ENCODE results near the gene LVRN.
A peak's percentile ranks its signal among the peaks of the same experiment; 100 is the strongest.

LVRN gene

GRCh38 chr5:115940080-115940810, 22.0 kb upstream of the LVRN start:
- no peaks in the 10 kb centered on the region for H3K9me3 ChIP-seq (ENCODE audit: control insufficient read depth, insufficient read depth, low read length)
- no peaks in the 10 kb centered on the region for H3K27me3 ChIP-seq (ENCODE audit: control insufficient read depth, insufficient read depth, low read length)
- no peaks in the 10 kb centered on the region for H3K36me3 ChIP-seq (ENCODE audit: control insufficient read depth, insufficient read depth, low read length)
- H3K27ac ChIP-seq (ENCODE audit: low read depth, low read length) = no peak overlapping the region
- H3K9ac ChIP-seq (ENCODE audit: low read depth, low read length) = no peak overlapping the region
- H3K4me1 ChIP-seq (ENCODE audit: control insufficient read depth, insufficient read depth, low read length) = peaks cover 8% of the 10 kb centered on the region; the same call in 1 of the 2 replicates
- H3K4me3 ChIP-seq (ENCODE audit: low read depth, low read length) = no peak overlapping the region

- Histone ChIP-seq H3K27ac (ENCODE audit: low read depth, low read length) (no peak overlapping the region), H3K27me3 (ENCODE audit: control insufficient read depth, insufficient read depth, low read length) (no peaks in the 10 kb centered on the region), H3K4me1 (ENCODE audit: control insufficient read depth, insufficient read depth, low read length) (peaks cover 8% of the 10 kb centered on the region; the same call in 1 of the 2 replicates), H3K36me3 (ENCODE audit: control insufficient read depth, insufficient read depth, low read length) (no peaks in the 10 kb centered on the region), H3K4me3 (ENCODE audit: low read depth, low read length) (no peak overlapping the region), H3K9me3 (ENCODE audit: control insufficient read depth, insufficient read depth, low read length) (no peaks in the 10 kb centered on the region), H3K9ac (ENCODE audit: low read depth, low read length) (no peak overlapping the region)
Measured at GRCh38 chr5:115941051-115941675, 21.1 kb upstream of the LVRN start.

GRCh38 chr5:115944501-115944900, 17.8 kb upstream of the LVRN start:
- no peak overlapping the region for H3K9ac ChIP-seq (ENCODE audit: low read depth, low read length)
- 0 out of 2 replicates have a peak, but pooled peaks cover 4% of the 10 kb centered on the region for H3K4me1 ChIP-seq (ENCODE audit: control insufficient read depth, insufficient read depth, low read length)
- H3K27ac ChIP-seq (ENCODE audit: low read depth, low read length) = no peak overlapping the region
- H3K36me3 ChIP-seq (ENCODE audit: control insufficient read depth, insufficient read depth, low read length) = no peaks in the 10 kb centered on the region
- no peak overlapping the region for H3K4me3 ChIP-seq (ENCODE audit: low read depth, low read length)
- H3K9me3 ChIP-seq (ENCODE audit: control insufficient read depth, insufficient read depth, low read length) = no peaks in the 10 kb centered on the region
- no peaks in the 10 kb centered on the region for H3K27me3 ChIP-seq (ENCODE audit: control insufficient read depth, insufficient read depth, low read length)

- Histone ChIP-seq H3K4me3 (ENCODE audit: low read depth, low read length) (no peak overlapping the region), H3K27me3 (ENCODE audit: control insufficient read depth, insufficient read depth, low read length) (no peaks in the 10 kb centered on the region), H3K9me3 (ENCODE audit: control insufficient read depth, insufficient read depth, low read length) (no peaks in the 10 kb centered on the region), H3K27ac (ENCODE audit: low read depth, low read length) (no peak overlapping the region), H3K9ac (ENCODE audit: low read depth, low read length) (no peak overlapping the region), H3K36me3 (ENCODE audit: control insufficient read depth, insufficient read depth, low read length) (no peaks in the 10 kb centered on the region), H3K4me1 (ENCODE audit: control insufficient read depth, insufficient read depth, low read length) (no peaks in the 10 kb centered on the region)
Measured at GRCh38 chr5:115946655-115947054, 15.6 kb upstream of the LVRN start.

GRCh38 chr5:115947260-115947659, 15.0 kb upstream of the LVRN start:
- H3K36me3 ChIP-seq (ENCODE audit: control insufficient read depth, insufficient read depth, low read length) = no peaks in the 10 kb centered on the region
- H3K27me3 ChIP-seq (ENCODE audit: control insufficient read depth, insufficient read depth, low read length) = no peaks in the 10 kb centered on the region
- H3K9me3 ChIP-seq (ENCODE audit: control insufficient read depth, insufficient read depth, low read length) = no peaks in the 10 kb centered on the region
- no peak overlapping the region for H3K9ac ChIP-seq (ENCODE audit: low read depth, low read length)
- H3K27ac ChIP-seq (ENCODE audit: low read depth, low read length) = no peak overlapping the region
- no peak overlapping the region for H3K4me3 ChIP-seq (ENCODE audit: low read depth, low read length)
- H3K4me1 ChIP-seq (ENCODE audit: control insufficient read depth, insufficient read depth, low read length) = no peaks in the 10 kb centered on the region

GRCh38 chr5:115948091-115948534, 14.2 kb upstream of the LVRN start:
- no peaks in the 10 kb centered on the region for H3K36me3 ChIP-seq (ENCODE audit: control insufficient read depth, insufficient read depth, low read length)
- H3K9ac ChIP-seq (ENCODE audit: low read depth, low read length) = no peak overlapping the region
- no peaks in the 10 kb centered on the region for H3K9me3 ChIP-seq (ENCODE audit: control insufficient read depth, insufficient read depth, low read length)
- peaks cover 2% of the 10 kb centered on the region; the same call in 1 of the 2 replicates for H3K4me1 ChIP-seq (ENCODE audit: control insufficient read depth, insufficient read depth, low read length)
- H3K27me3 ChIP-seq (ENCODE audit: control insufficient read depth, insufficient read depth, low read length) = no peaks in the 10 kb centered on the region
- H3K4me3 ChIP-seq (ENCODE audit: low read depth, low read length) = no peak overlapping the region
- no peak overlapping the region for H3K27ac ChIP-seq (ENCODE audit: low read depth, low read length)

GRCh38 chr5:115949096-115949495, 13.2 kb upstream of the LVRN start:
- H3K27ac ChIP-seq (ENCODE audit: low read depth, low read length) = no peak overlapping the region
- H3K36me3 ChIP-seq (ENCODE audit: control insufficient read depth, insufficient read depth, low read length) = no peaks in the 10 kb centered on the region
- H3K9me3 ChIP-seq (ENCODE audit: control insufficient read depth, insufficient read depth, low read length) = no peaks in the 10 kb centered on the region
- H3K4me3 ChIP-seq (ENCODE audit: low read depth, low read length) = no peak overlapping the region
- peaks cover 12% of the 10 kb centered on the region for H3K4me1 ChIP-seq (ENCODE audit: control insufficient read depth, insufficient read depth, low read length)
- no peak overlapping the region for H3K9ac ChIP-seq (ENCODE audit: low read depth, low read length)
- H3K27me3 ChIP-seq (ENCODE audit: control insufficient read depth, insufficient read depth, low read length) = no peaks in the 10 kb centered on the region

GRCh38 chr5:115952588-115952987, 9.7 kb upstream of the LVRN start:
- Histone ChIP-seq H3K4me1 (ENCODE audit: control insufficient read depth, insufficient read depth, low read length) (peaks cover 18% of the 10 kb centered on the region), H3K9ac (ENCODE audit: low read depth, low read length) (no peak overlapping the region), H3K9me3 (ENCODE audit: control insufficient read depth, insufficient read depth, low read length) (no peaks in the 10 kb centered on the region), H3K36me3 (ENCODE audit: control insufficient read depth, insufficient read depth, low read length) (no peaks in the 10 kb centered on the region), H3K27ac (ENCODE audit: low read depth, low read length) (no peak overlapping the region), H3K27me3 (ENCODE audit: control insufficient read depth, insufficient read depth, low read length) (no peaks in the 10 kb centered on the region), H3K4me3 (ENCODE audit: low read depth, low read length) (no peak overlapping the region)

GRCh38 chr5:115954144-115954543, 8.1 kb upstream of the LVRN start:
- Histone ChIP-seq H3K36me3 (ENCODE audit: control insufficient read depth, insufficient read depth, low read length) (no peaks in the 10 kb centered on the region), H3K9me3 (ENCODE audit: control insufficient read depth, insufficient read depth, low read length) (no peaks in the 10 kb centered on the region), H3K4me1 (ENCODE audit: control insufficient read depth, insufficient read depth, low read length) (peaks cover 18% of the 10 kb centered on the region), H3K27me3 (ENCODE audit: control insufficient read depth, insufficient read depth, low read length) (no peaks in the 10 kb centered on the region), H3K4me3 (ENCODE audit: low read depth, low read length) (0 out of 2 replicates have a peak overlapping the region, but pooled peaks have one; percentile 29), H3K27ac (ENCODE audit: low read depth, low read length) (peak overlapping the region; percentile 48), H3K9ac (ENCODE audit: low read depth, low read length) (no peak overlapping the region)

- Histone ChIP-seq H3K27ac (ENCODE audit: low read depth, low read length) (no peak overlapping the region), H3K9ac (ENCODE audit: low read depth, low read length) (no peak overlapping the region), H3K4me1 (ENCODE audit: control insufficient read depth, insufficient read depth, low read length) (peaks cover 18% of the 10 kb centered on the region), H3K27me3 (ENCODE audit: control insufficient read depth, insufficient read depth, low read length) (peaks cover 23% of the 10 kb centered on the region), H3K4me3 (ENCODE audit: low read depth, low read length) (no peak overlapping the region), H3K9me3 (ENCODE audit: control insufficient read depth, insufficient read depth, low read length) (no peaks in the 10 kb centered on the region), H3K36me3 (ENCODE audit: control insufficient read depth, insufficient read depth, low read length) (no peaks in the 10 kb centered on the region)
Measured at GRCh38 chr5:115956957-115957356, 5.3 kb upstream of the LVRN start.

Measured in HUES48 (cell line).